ENCODE data around the gene HYOU1. TPM values are rescaled to one million over a fixed set of nuclear protein-coding genes. Genes with fewer than 3 reads are reported as not detected.
"Not testable (repeated sequence)": the region's sequence is repeated elsewhere in the genome, so short reads cannot be mapped to it uniquely, and the experiment has no call there.

Gene HYOU1
- total and polyA plus RNA-seq, 2 experiments from 2014 or later = 48.2 to 229 TPM

- no peak for TF ChIP-seq CTCF (conservative IDR thresholded peaks at IDR 0.05; ENCODE audit: low read depth in 2 of 2)
Observed at GRCh38 chr11:119061256-119061655, 4.3 kb upstream of the HYOU1 start (continued).

GRCh38 chr11:119059128-119059527 lies 2.1 kb upstream of the HYOU1 start:
- Mint-ChIP-seq H3K4me3 (peak overlapping the region; percentile 42; the same call in 1 of the 3 replicates), H3K27me3 (ENCODE audit: insufficient read depth, low read depth, poor library complexity) (peaks cover 10% of the 10 kb centered on the region), H3K36me3 (ENCODE audit: low read depth) (peaks cover 29% of the 10 kb centered on the region), H3K4me1 (peaks cover 14% of the 10 kb centered on the region)
- H3K27ac ChIP-seq (ENCODE audit: low read depth); H2AFZ ChIP-seq; H3K4me2 ChIP-seq; ATAC-seq; H3K4me3 ChIP-seq; H3K27ac Mint-ChIP-seq; H3K9me3 Mint-ChIP-seq; DNase-seq (ENCODE audit: low spot score); H3K9me2 ChIP-seq (ENCODE audit: insufficient read depth); H3K27me3 ChIP-seq (ENCODE audit: insufficient read depth): not testable (repeated sequence)
- Histone ChIP-seq H3F3A (replicated peaks; ENCODE audit: low read depth) (peaks cover 16% of the 10 kb centered on the region), H4K20me1 (replicated peaks; ENCODE audit: insufficient read depth) (peaks cover 14% of the 10 kb centered on the region), H3K79me2 (replicated peaks; ENCODE audit: insufficient read depth) (peaks cover 30% of the 10 kb centered on the region), H3K4me1 (ENCODE audit: insufficient read depth) (peaks cover 14% of the 10 kb centered on the region), H3K36me3 (ENCODE audit: insufficient read depth) (peaks cover 14% of the 10 kb centered on the region)

GRCh38 chr11:119056421-119056999 lies 495 bp downstream of the HYOU1 start:
- peaks cover 55% of the 10 kb centered on the region for H3K36me3 Mint-ChIP-seq (ENCODE audit: low read depth)
- no peaks in the 10 kb centered on the region for H3K27me3 ChIP-seq (ENCODE audit: insufficient read depth)
- ATAC-seq = peak; percentile 31
- peaks cover 14% of the 10 kb centered on the region for H3K4me1 Mint-ChIP-seq
- H3K4me2 ChIP-seq = peak overlapping the region; percentile 93
- H3K79me2 ChIP-seq (replicated peaks; ENCODE audit: insufficient read depth) = peaks cover 43% of the 10 kb centered on the region
- peaks cover 37% of the 10 kb centered on the region for H3K36me3 ChIP-seq (ENCODE audit: insufficient read depth)
- peak; percentile 80 for DNase-seq (ENCODE audit: low spot score)
- H3K9me3 Mint-ChIP-seq = peaks cover 7% of the 10 kb centered on the region; the same call in 1 of the 3 replicates
- no peak overlapping the region; the same call in 1 of the 2 replicates for H2AFZ ChIP-seq
- H3K27ac ChIP-seq (ENCODE audit: low read depth) = peak overlapping the region; percentile 90
- H3K9me2 ChIP-seq (ENCODE audit: insufficient read depth) = 0 out of 2 replicates have a peak, but pooled peaks cover 4% of the 10 kb centered on the region
- H4K20me1 ChIP-seq (replicated peaks; ENCODE audit: insufficient read depth) = peaks cover 25% of the 10 kb centered on the region
- TF ChIP-seq EZH2 (IDR thresholded peaks at IDR 0.05; ENCODE audit: low read depth, unreplicated experiment) = no peak
- TF ChIP-seq CTCF (conservative IDR thresholded peaks at IDR 0.05; ENCODE audit: low read depth in 2 of 2) = no peak
- no peak for TF ChIP-seq JUNB (IDR thresholded peaks at IDR 0.05; ENCODE audit: unreplicated experiment)
- peaks cover 16% of the 10 kb centered on the region for H3F3A ChIP-seq (replicated peaks; ENCODE audit: low read depth)
- peaks cover 13% of the 10 kb centered on the region for H3K27me3 Mint-ChIP-seq (ENCODE audit: insufficient read depth, low read depth, poor library complexity)
- H3K4me3 ChIP-seq = peak overlapping the region; percentile 96
- H3K27ac Mint-ChIP-seq = peak overlapping the region; percentile 98
- H3K4me1 ChIP-seq (ENCODE audit: insufficient read depth) = peaks cover 14% of the 10 kb centered on the region
- peak overlapping the region; percentile 90 for H3K4me3 Mint-ChIP-seq
